GM12801 (cell line): ENCODE data around the gene TIAM2.

Source experiments
- TF ChIP-seq, protein P1 (sequence below): IDR thresholded peaks from one replicate; pipeline ENCODE4 v1.5.1; 2011; ENCODE audit warnings: control low read depth; ENCODE audit not compliant: insufficient read length; ENCODE audit errors: extremely low read depth

The TIAM2 gene

DNA sequence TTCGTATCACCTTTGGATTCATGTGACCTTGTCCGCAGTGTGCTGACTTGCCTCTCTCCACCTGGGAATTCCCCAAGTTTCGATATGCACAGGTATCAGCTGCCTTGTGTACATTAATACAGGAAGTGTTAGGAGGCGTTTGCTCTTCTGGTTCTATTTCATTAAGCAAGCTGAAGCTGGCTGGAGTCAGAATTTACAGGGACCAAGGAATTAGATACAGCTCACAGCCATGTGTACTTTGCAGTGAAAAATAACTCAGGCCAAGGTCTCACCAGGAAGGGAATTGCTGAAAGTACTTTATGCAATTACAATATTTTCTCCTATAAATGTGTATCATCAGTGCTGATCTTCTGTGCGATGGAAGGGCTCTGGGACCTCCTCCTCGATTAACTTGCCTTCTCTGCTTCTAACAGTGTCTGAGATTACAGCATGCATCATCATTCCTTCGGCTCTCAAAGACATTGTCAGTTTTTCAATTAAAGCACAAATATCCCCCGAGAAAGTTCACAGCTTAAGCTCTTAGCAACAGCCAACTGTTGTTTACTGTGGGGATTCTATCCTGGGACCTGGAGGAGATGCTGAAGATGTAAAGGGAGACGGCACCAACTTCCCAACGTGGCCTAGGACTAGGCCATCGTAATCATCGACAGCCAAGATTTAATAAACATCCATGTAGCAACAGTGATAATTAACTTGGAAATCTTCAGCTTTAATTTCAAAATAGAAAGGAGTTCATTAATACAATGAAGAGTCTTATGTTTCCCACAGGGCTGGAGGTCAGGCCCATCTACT lies 13.8 kb upstream of the TIAM2 start:
- TF ChIP-seq, protein P1, sequence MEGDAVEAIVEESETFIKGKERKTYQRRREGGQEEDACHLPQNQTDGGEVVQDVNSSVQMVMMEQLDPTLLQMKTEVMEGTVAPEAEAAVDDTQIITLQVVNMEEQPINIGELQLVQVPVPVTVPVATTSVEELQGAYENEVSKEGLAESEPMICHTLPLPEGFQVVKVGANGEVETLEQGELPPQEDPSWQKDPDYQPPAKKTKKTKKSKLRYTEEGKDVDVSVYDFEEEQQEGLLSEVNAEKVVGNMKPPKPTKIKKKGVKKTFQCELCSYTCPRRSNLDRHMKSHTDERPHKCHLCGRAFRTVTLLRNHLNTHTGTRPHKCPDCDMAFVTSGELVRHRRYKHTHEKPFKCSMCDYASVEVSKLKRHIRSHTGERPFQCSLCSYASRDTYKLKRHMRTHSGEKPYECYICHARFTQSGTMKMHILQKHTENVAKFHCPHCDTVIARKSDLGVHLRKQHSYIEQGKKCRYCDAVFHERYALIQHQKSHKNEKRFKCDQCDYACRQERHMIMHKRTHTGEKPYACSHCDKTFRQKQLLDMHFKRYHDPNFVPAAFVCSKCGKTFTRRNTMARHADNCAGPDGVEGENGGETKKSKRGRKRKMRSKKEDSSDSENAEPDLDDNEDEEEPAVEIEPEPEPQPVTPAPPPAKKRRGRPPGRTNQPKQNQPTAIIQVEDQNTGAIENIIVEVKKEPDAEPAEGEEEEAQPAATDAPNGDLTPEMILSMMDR = no peak

DNA sequence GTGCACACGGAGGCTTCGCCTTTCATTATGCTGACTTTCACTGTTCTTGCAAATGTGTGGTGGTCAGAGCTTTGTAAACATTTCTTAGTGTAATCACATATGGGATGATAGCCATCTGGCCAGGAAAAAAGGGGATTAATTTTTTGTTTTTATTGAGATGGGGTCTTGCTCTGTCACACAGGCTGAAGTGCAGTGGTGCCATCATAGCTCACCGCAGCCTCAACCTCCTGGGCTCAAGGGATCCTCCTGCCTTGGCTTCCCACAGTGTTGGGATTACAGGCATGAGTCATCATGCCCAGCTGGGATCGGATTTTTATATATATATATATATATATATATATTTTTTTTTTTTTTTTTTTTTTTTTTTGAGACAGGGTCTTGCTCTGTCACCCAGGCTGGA lies 11.0 kb upstream of the TIAM2 start:
- TF ChIP-seq, protein P1 = no peak

DNA sequence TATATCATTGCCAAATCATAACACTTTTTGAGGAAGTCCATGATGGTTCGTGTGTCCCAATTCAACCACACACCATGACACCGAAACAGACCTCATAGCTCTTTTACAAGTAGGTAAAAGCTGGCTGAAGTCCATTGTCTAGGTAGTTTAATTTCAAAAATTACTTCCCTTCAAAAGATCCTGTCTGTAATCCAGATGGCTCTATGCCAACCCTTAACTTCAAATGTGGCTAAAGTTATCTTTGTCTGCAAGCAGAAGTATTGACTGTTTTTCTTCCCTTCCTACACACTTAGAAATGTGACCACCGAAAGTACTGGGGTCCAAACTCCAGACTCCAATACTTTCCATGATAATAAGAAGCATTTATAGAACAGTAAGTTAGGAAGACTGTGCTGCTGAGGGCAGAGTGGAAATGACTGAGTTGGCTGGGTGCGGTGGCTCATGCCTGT lies 8.3 kb upstream of the TIAM2 start:
- TF ChIP-seq, protein P1 = no peak

DNA sequence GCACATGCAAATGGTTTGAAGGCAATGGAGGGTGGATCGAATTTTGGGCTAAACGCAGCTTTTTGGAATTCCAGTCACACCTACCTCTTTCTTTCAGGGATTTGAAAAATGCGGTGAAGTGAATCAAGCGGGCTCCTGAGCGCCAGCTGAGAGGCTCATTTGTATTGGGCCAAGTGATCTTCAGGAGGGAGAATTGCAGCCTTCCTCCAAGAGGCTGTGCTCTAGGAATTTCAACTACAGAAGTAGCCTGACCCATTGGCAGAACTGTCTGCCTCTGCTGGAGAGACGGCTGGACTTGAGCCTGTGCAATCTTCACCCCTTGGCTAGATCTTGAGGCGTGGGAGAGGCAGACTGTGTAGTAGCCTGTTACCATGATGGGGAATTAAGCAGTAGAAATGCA lies 5.7 kb upstream of the TIAM2 start:
- TF ChIP-seq, protein P1 = no peak

DNA sequence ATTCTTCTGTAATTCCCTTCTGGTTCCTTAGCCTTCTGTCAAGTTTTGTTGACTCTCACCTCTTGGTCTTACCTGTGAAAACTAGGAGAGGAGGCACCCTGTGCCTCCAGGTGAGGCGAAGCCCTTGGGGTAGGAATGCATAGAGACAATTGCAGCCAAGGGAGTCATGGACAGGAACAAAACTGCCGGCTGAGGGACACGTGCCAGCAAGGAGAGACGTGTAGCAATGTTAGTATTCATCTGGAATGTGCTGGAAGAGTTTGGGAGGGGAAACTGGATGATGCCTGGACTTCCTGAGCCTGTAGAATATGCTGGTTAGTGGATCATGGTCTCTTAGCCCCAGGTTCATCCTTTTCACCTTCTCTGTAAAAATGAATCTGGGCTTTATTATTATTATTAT lies 3.9 kb upstream of the TIAM2 start:
- TF ChIP-seq, protein P1 = no peak

DNA sequence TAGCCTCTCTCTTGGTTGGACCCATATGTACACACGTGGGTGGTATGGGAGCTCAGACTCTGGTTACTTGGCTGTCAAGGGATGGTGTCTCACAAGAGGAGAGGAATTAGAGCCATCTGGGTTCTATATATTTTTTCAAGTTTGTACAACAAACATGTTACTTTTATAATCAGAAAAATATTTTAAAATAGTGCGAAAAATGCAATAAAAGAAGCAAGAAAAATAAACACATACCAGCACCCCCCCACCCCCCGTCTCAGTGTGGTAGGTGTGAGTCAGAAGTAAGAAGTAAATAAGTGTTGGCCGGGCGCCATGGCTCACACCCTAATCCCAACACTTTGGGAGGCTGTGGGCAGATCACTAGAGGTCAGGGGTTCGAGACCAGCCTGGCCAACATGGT lies 2.1 kb upstream of the TIAM2 start:
- TF ChIP-seq, protein P1 = no peak

DNA sequence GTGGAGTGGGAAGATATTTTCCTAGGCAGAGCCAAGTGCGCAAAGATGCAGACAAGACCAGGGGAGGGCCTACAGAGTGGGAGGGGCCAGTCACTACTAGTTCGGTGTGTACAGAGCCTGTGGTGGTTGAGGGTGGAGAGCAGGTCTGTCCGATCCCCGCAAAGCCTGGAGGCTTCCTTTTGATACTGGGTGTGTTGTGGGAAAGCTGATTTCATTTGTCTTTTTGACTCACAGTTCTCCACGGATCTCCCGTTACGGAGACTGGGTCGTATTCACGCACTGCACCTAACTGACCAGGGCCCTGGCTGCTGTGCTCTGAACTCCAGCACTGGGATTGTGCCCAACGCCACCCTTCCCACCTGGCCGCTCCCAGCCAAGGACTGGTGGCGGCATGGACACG lies 1.4 kb upstream of the TIAM2 start:
- TF ChIP-seq, protein P1 = no peak
